ENCODE results near the gene ARSI. TPM values are rescaled to one million over a fixed set of nuclear protein-coding genes. Genes with fewer than 3 reads are reported as not detected.

The ARSI gene
- total RNA-seq, 3 donors from 2014 or later = 0.48 to 1.3 (median 0.98) TPM

- Histone ChIP-seq H3K27ac (no peak overlapping the region), H3K4me1 (no peaks in the 10 kb centered on the region), H3K4me3 (no peak overlapping the region), H3K36me3 (no peaks in the 10 kb centered on the region), H3K27me3 (no peaks in the 10 kb centered on the region), H3K9me3 (no peaks in the 10 kb centered on the region)
- TF ChIP-seq POLR2A (IDR thresholded peaks at IDR 0.05) = no peak
- TF ChIP-seq CTCF (IDR thresholded peaks at IDR 0.05) = no peak
- TF ChIP-seq POLR2AphosphoS5 (IDR thresholded peaks at IDR 0.05) = no peak
- no peak for DNase-seq (ENCODE audit: low spot score in 2 of 2)
- intact Hi-C loops (cut with DNase I; ENCODE audit: low total_unique reads) = loop anchor here (5.0 kb wide), 1 partner anchor 444 kb away; no protein-coding TSS in a partner anchor
These were observed 49.1 kb downstream of the ARSI start for GRCh38 chr5:150253416-150254208.

GRCh38 chr5:150252489-150252888, 50.2 kb downstream of the ARSI start:
- no peaks in the 10 kb centered on the region for H3K4me1 ChIP-seq
- H3K4me3 ChIP-seq = no peak overlapping the region
- H3K27me3 ChIP-seq = no peaks in the 10 kb centered on the region
- no peaks in the 10 kb centered on the region for H3K36me3 ChIP-seq
- TF ChIP-seq POLR2A (IDR thresholded peaks at IDR 0.05) (no peak), CTCF (IDR thresholded peaks at IDR 0.05) (no peak), POLR2AphosphoS5 (IDR thresholded peaks at IDR 0.05) (no peak)
- intact Hi-C loops (cut with DNase I; ENCODE audit: low total_unique reads) = loop anchor here (5.0 kb wide), 1 partner anchor 445 kb away; no protein-coding TSS in a partner anchor
- H3K9me3 ChIP-seq = no peaks in the 10 kb centered on the region
- H3K27ac ChIP-seq = no peak overlapping the region
- DNase-seq (ENCODE audit: low spot score in 2 of 2) = no peak

GRCh38 chr5:150251504-150251903, 51.2 kb downstream of the ARSI start:
- H3K27me3 ChIP-seq = no peaks in the 10 kb centered on the region
- intact Hi-C loops (cut with DNase I; ENCODE audit: low total_unique reads) = loop anchor here (5.0 kb wide), 1 partner anchor 446 kb away; no protein-coding TSS in a partner anchor
- DNase-seq (ENCODE audit: low spot score in 2 of 2) = no peak

GRCh38 chr5:150249744-150250143, 53.0 kb downstream of the ARSI start:
- no peak overlapping the region for H3K27ac ChIP-seq
- no peak overlapping the region for H3K4me3 ChIP-seq

More at GRCh38 chr5:150251504-150251903, 51.2 kb downstream of the ARSI start:
- Histone ChIP-seq H3K4me3 (no peak overlapping the region), H3K9me3 (no peaks in the 10 kb centered on the region), H3K36me3 (no peaks in the 10 kb centered on the region), H3K27ac (no peak overlapping the region), H3K4me1 (no peaks in the 10 kb centered on the region)
- TF ChIP-seq POLR2A (IDR thresholded peaks at IDR 0.05) (no peak), POLR2AphosphoS5 (IDR thresholded peaks at IDR 0.05) (no peak), CTCF (IDR thresholded peaks at IDR 0.05) (no peak)

More at GRCh38 chr5:150249744-150250143, 53.0 kb downstream of the ARSI start:
- intact Hi-C loops (cut with DNase I; ENCODE audit: low total_unique reads) = loop anchor here (5.0 kb wide), 1 partner anchor 448 kb away; no protein-coding TSS in a partner anchor
- H3K36me3 ChIP-seq = no peaks in the 10 kb centered on the region
- TF ChIP-seq CTCF (IDR thresholded peaks at IDR 0.05) (no peak), POLR2A (IDR thresholded peaks at IDR 0.05) (no peak), POLR2AphosphoS5 (IDR thresholded peaks at IDR 0.05) (no peak)
- H3K27me3 ChIP-seq = no peaks in the 10 kb centered on the region
- H3K4me1 ChIP-seq = no peaks in the 10 kb centered on the region
- no peak for DNase-seq (ENCODE audit: low spot score in 2 of 2)
- H3K9me3 ChIP-seq = no peaks in the 10 kb centered on the region
